ENCODE data around the gene SH3PXD2A. TPM values are rescaled to one million over a fixed set of nuclear protein-coding genes. Genes with fewer than 3 reads are reported as not detected.

The SH3PXD2A gene
- total and polyA plus RNA-seq, 2 of the 4 experiments (the other 2 are of a cell fraction): 6.3 to 23.0 TPM

GRCh38 chr10:103683851-103684250 is 171.5 kb downstream of the SH3PXD2A start:
- Histone ChIP-seq H3K9ac (ENCODE audit: low read depth, low read length) (no peak overlapping the region), H3K36me3 (ENCODE audit: control insufficient read depth, insufficient read depth, low read length) (no peaks in the 10 kb centered on the region), H3K4me2 (ENCODE audit: low read depth, low read length) (no peak overlapping the region), H4K20me1 (ENCODE audit: insufficient read depth, low read length) (no peaks in the 10 kb centered on the region), H2AK9ac (replicated peaks; ENCODE audit: low read depth, low read length, poor library complexity) (peak overlapping the region; percentile 58), H4K8ac (ENCODE audit: low read depth in 2 of 2, low read length in 2 of 2) (no peak overlapping the region), H2BK15ac (ENCODE audit: low read depth, low read length) (no peak overlapping the region), H3K9me1 (ENCODE audit: insufficient read depth, low read length) (peaks cover 6% of the 10 kb centered on the region), H2BK120ac (ENCODE audit: low read depth, low read length) (no peak overlapping the region), H3K4me1 (ENCODE audit: control insufficient read depth, insufficient read depth, low read length) (peaks cover 11% of the 10 kb centered on the region), H3K18ac (ENCODE audit: low read depth, low read length) (no peak overlapping the region), H3K27ac (ENCODE audit: insufficient read depth, low read length) (no peak overlapping the region), H3K56ac (ENCODE audit: extremely low read depth, insufficient read depth, low read length) (no peak overlapping the region), H2AFZ (replicated peaks; ENCODE audit: low read length, poor library complexity) (no peak overlapping the region), H3K27me3 (ENCODE audit: control insufficient read depth, insufficient read depth, low read length) (no peaks in the 10 kb centered on the region), H3K9me3 (ENCODE audit: control insufficient read depth, insufficient read depth, low read length) (no peaks in the 10 kb centered on the region), H2AK5ac (ENCODE audit: low read depth, low read length) (no peak overlapping the region), H3K23ac (ENCODE audit: low read depth, low read length) (0 out of 2 replicates have a peak overlapping the region, but pooled peaks have one; percentile 32), H3K4me3 (ENCODE audit: insufficient read depth, low read depth, low read length) (no peak overlapping the region), H3K79me1 (ENCODE audit: low read depth in 1 of 2, low read length in 2 of 2) (peaks cover 11% of the 10 kb centered on the region in 2 experiments), H2BK20ac (ENCODE audit: low read depth, low read length) (no peak overlapping the region), H3K14ac (replicated peaks; ENCODE audit: low read depth, low read length) (no peak overlapping the region), H4K5ac (ENCODE audit: low read depth, low read length) (no peak overlapping the region), H3K4ac (ENCODE audit: low read depth, low read length) (no peak overlapping the region), H4K91ac (ENCODE audit: insufficient read depth, low read depth, low read length) (no peak overlapping the region), H2BK5ac (ENCODE audit: low read depth, low read length, poor library complexity, severe bottlenecking) (no peak overlapping the region)
- POLR2A ChIA-PET (ENCODE audit: unreplicated experiment): no interaction called here
- ATAC-seq (ENCODE audit: low read depth) (no peak), DNase-seq (no peak)
- no TSS peak for BruUV-seq (replicated peaks)
- intact Hi-C loops (cut with micrococcal nuclease) (no loop called here), in situ Hi-C loops (cut with MboI; ENCODE audit: low sequenced_read_pairs) (loop anchor here (10.0 kb wide), 1 partner anchor 189 kb away; the partner anchor contains the start of gene NEURL1), dilution Hi-C loops (cut with HindIII; ENCODE audit: low sequenced_read_pairs, unreplicated experiment) (no loop called here)
- TF ChIP-seq BHLHE40 (IDR thresholded peaks at IDR 0.05; ENCODE audit: low read depth, low read length) (no peak), SMC3 (IDR thresholded peaks at IDR 0.05; ENCODE audit: low read depth, low read length) (no peak), RFX5 (IDR thresholded peaks at IDR 0.05; ENCODE audit: low read depth, low read length) (no peak), NFE2L2 (IDR thresholded peaks at IDR 0.05; ENCODE audit: low read depth, low read length) (no peak), ELK1 (IDR thresholded peaks at IDR 0.05; ENCODE audit: borderline replicate concordance, low read depth, low read length) (no peak)
- CTCF ChIA-PET: no interaction called here
- WGBS, 2 experiments (ENCODE audit: extremely low coverage in 2 of 2, insufficient read length in 1 of 2): 100% methylated on average over 1 of the region's 4 CpGs; no CpG with 5 or more reads in 1 of the 2 experiments
